Astrocyte (in vitro differentiated cells and primary cell): ENCODE data around the gene LIN7A. TPM values are rescaled to one million over a fixed set of nuclear protein-coding genes. Genes with fewer than 3 reads are reported as not detected.

ENCODE experiments used
- DNase-seq: peaks from one replicate; pipeline ENCODE4 v3.0.0-alpha.2; 2010; ENCODE audit warnings: low read depth
- FAIRE-seq: peaks from 2 replicates; lab custom pipeline; 2011; peaks lifted over from hg19 to GRCh38; lab: Jason Lieb, UNC
- H2AFZ ChIP-seq: 2 replicates; pipeline ENCODE4 v1.6.0; 2012; ENCODE audit warnings: low read depth, low read length, inconsistent platforms
- H3K27ac ChIP-seq: 2 replicates; pipeline ENCODE4 v1.5.1; 2011; ENCODE audit warnings: low read depth, low read length, inconsistent platforms
- H3K27me3 ChIP-seq: 2 replicates; pipeline ENCODE4 v1.6.0; 2011; ENCODE audit warnings: low read length, inconsistent platforms; ENCODE audit not compliant: insufficient read depth
- H3K36me3 ChIP-seq: 2 replicates; pipeline ENCODE4 v1.5.1; 2011; ENCODE audit warnings: low read length, inconsistent platforms; ENCODE audit not compliant: insufficient read depth
- H3K4me1 ChIP-seq: 2 replicates; pipeline ENCODE4 v1.5.1; 2011; ENCODE audit warnings: low read length, inconsistent platforms; ENCODE audit not compliant: insufficient read depth
- H3K4me2 ChIP-seq: 2 replicates; pipeline ENCODE4 v1.6.0; 2012; ENCODE audit warnings: low read length, inconsistent platforms
- H3K4me3 ChIP-seq: 2 replicates; pipeline ENCODE4 v1.5.1; 2011; ENCODE audit warnings: low read depth, mild to moderate bottlenecking, low read length, inconsistent platforms; ENCODE audit not compliant: insufficient read depth
- H3K79me2 ChIP-seq: 2 replicates; pipeline ENCODE4 v1.6.0; 2012; ENCODE audit warnings: mild to moderate bottlenecking, low read length, inconsistent platforms; ENCODE audit not compliant: insufficient read depth
- H3K9ac ChIP-seq: 2 replicates; pipeline ENCODE4 v1.6.0; 2012; ENCODE audit warnings: mild to moderate bottlenecking, low read length, inconsistent platforms
- H3K9me3 ChIP-seq: 2 replicates; pipeline ENCODE4 v1.5.1; 2012; ENCODE audit warnings: low read depth, mild to moderate bottlenecking, low read length, inconsistent platforms; ENCODE audit not compliant: insufficient read depth
- H4K20me1 ChIP-seq: 2 replicates; pipeline ENCODE4 v1.6.0; 2012; ENCODE audit warnings: low read length, inconsistent platforms; ENCODE audit not compliant: insufficient read depth
- H3K27ac Mint-ChIP-seq: one replicate; pipeline ENCODE4 v1.8.0; 2021; ENCODE audit warnings: mild to moderate bottlenecking, mixed read lengths; ENCODE audit not compliant: unreplicated experiment
- H3K27me3 Mint-ChIP-seq: one replicate; pipeline ENCODE4 v1.8.0; 2021; ENCODE audit warnings: low read depth, mixed read lengths; ENCODE audit not compliant: unreplicated experiment
- H3K36me3 Mint-ChIP-seq: one replicate; pipeline ENCODE4 v1.8.0; 2021; ENCODE audit warnings: low read depth, mixed read lengths; ENCODE audit not compliant: unreplicated experiment
- H3K4me1 Mint-ChIP-seq: one replicate; pipeline ENCODE4 v1.8.0; 2021; ENCODE audit warnings: low read depth, mixed read lengths; ENCODE audit not compliant: unreplicated experiment
- H3K4me3 Mint-ChIP-seq: one replicate; pipeline ENCODE4 v1.8.0; 2021; ENCODE audit warnings: mild to moderate bottlenecking, moderate library complexity, mixed read lengths; ENCODE audit not compliant: unreplicated experiment
- H3K9me3 Mint-ChIP-seq: one replicate; pipeline ENCODE4 v1.8.0; 2021; ENCODE audit warnings: mild to moderate bottlenecking, mixed read lengths; ENCODE audit not compliant: unreplicated experiment
- EZH2 ChIP-seq: IDR thresholded peaks from 2 replicates; pipeline ENCODE4 v1.6.1; 2012; ENCODE audit warnings: mild to moderate bottlenecking, low read length, inconsistent platforms; ENCODE audit not compliant: insufficient read depth
- total RNA-seq: library from RNA; stranded (reverse); gene quantifications from 2 replicates; pipeline ENCODE4 v1.2.1, GENCODE V29; 2021
- TF ChIP-seq, protein P1 (sequence below): IDR thresholded peaks from 2 replicates; pipeline ENCODE4 v1.5.1; 2011; ENCODE audit warnings: low read depth, mild to moderate bottlenecking, inconsistent platforms, low read length, moderate library complexity; ENCODE audit not compliant: insufficient read depth

LIN7A gene
- total RNA-seq, 1 donor from 2014 or later: 1.6 TPM

GRCh38 chr12:80909370-80909769 is 28.4 kb downstream of the LIN7A start:
- H3K4me3 Mint-ChIP-seq: no peak overlapping the region
- no peaks in the 10 kb centered on the region for H3K9me3 ChIP-seq
- H2AFZ ChIP-seq: no peak overlapping the region
- H3K27me3 Mint-ChIP-seq: no peaks in the 10 kb centered on the region
- H3K4me2 ChIP-seq: no peak overlapping the region
- no peaks in the 10 kb centered on the region for H3K36me3 ChIP-seq
- FAIRE-seq (no peak), DNase-seq (no peak)
- no peaks in the 10 kb centered on the region for H4K20me1 ChIP-seq
- H3K4me1 Mint-ChIP-seq: no peaks in the 10 kb centered on the region
- H3K27ac Mint-ChIP-seq: no peak overlapping the region
- no peak overlapping the region for H3K9ac ChIP-seq
- no peaks in the 10 kb centered on the region for H3K79me2 ChIP-seq
- TF ChIP-seq EZH2: no peak
- TF ChIP-seq, protein P1, sequence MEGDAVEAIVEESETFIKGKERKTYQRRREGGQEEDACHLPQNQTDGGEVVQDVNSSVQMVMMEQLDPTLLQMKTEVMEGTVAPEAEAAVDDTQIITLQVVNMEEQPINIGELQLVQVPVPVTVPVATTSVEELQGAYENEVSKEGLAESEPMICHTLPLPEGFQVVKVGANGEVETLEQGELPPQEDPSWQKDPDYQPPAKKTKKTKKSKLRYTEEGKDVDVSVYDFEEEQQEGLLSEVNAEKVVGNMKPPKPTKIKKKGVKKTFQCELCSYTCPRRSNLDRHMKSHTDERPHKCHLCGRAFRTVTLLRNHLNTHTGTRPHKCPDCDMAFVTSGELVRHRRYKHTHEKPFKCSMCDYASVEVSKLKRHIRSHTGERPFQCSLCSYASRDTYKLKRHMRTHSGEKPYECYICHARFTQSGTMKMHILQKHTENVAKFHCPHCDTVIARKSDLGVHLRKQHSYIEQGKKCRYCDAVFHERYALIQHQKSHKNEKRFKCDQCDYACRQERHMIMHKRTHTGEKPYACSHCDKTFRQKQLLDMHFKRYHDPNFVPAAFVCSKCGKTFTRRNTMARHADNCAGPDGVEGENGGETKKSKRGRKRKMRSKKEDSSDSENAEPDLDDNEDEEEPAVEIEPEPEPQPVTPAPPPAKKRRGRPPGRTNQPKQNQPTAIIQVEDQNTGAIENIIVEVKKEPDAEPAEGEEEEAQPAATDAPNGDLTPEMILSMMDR: no peak
- no peaks in the 10 kb centered on the region for H3K4me1 ChIP-seq
- H3K4me3 ChIP-seq: no peak overlapping the region
- H3K27ac ChIP-seq: no peak overlapping the region
- H3K27me3 ChIP-seq: no peaks in the 10 kb centered on the region
- no peaks in the 10 kb centered on the region for H3K36me3 Mint-ChIP-seq
- no peaks in the 10 kb centered on the region for H3K9me3 Mint-ChIP-seq

DNA sequence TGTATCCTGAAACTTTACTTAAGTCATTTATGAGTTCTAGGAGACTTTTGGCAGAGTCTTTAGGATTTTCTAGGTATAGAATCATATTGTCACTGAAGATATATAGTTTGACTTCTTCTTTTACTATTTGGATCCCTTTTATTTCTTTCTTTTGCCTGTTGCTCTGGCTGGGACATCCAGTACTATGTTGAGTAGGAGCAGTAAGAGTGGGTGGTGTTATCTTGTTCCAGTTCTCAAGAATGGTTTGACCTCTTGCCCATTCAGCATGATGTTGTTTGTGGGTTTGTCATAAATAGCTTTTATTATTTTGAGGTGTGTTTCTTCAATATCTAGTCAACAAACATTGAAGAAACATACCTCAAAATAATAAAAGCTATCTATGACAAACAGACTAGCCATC is 35.0 kb downstream of the LIN7A start:
- H4K20me1 ChIP-seq: no peaks in the 10 kb centered on the region
- H3K79me2 ChIP-seq: no peaks in the 10 kb centered on the region
- Mint-ChIP-seq H3K9me3 (no peaks in the 10 kb centered on the region), H3K4me3 (no peak overlapping the region), H3K36me3 (no peaks in the 10 kb centered on the region), H3K27me3 (no peaks in the 10 kb centered on the region), H3K4me1 (no peaks in the 10 kb centered on the region), H3K27ac (no peak overlapping the region)
- no peaks in the 10 kb centered on the region for H3K36me3 ChIP-seq
- H3K27me3 ChIP-seq: no peaks in the 10 kb centered on the region
- TF ChIP-seq, protein P1: no peak
- TF ChIP-seq EZH2: no peak
- H2AFZ ChIP-seq: no peak overlapping the region
- H3K4me3 ChIP-seq: no peak overlapping the region
- no peak overlapping the region for H3K9ac ChIP-seq
- no peaks in the 10 kb centered on the region for H3K4me1 ChIP-seq
- H3K27ac ChIP-seq: no peak overlapping the region
- no peak overlapping the region for H3K4me2 ChIP-seq
- FAIRE-seq (no peak), DNase-seq (no peak)
- H3K9me3 ChIP-seq: no peaks in the 10 kb centered on the region

DNA sequence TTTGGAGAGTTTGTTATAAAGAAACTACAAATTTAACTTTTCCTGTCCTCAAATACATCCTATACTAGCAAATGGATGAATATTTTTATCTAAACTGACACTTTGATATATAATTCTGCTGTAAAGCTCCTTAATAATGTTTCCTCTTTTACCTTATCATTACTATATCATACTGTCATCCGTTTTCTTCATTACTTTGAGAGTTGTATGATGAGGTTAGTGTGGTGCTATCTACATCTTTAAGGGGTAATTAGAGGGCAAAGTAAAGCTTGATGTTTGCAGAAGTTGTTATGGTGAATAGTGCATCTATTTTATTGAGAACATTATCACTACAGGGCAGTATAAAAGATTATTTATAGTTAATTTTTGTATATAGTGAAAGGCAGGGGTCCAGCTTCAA is 36.1 kb downstream of the LIN7A start:
- no peak for DNase-seq
- no peak overlapping the region for H3K9ac ChIP-seq
- no peaks in the 10 kb centered on the region for H3K9me3 Mint-ChIP-seq
- H3K4me2 ChIP-seq: no peak overlapping the region
- no peaks in the 10 kb centered on the region for H3K4me1 ChIP-seq
- H3K4me3 ChIP-seq: no peak overlapping the region
- no peaks in the 10 kb centered on the region for H3K27me3 ChIP-seq
- no peak overlapping the region for H3K4me3 Mint-ChIP-seq
- no peak overlapping the region for H3K27ac Mint-ChIP-seq
- no peaks in the 10 kb centered on the region for H4K20me1 ChIP-seq
- H3K27me3 Mint-ChIP-seq: no peaks in the 10 kb centered on the region
- no peaks in the 10 kb centered on the region for H3K4me1 Mint-ChIP-seq
- no peaks in the 10 kb centered on the region for H3K36me3 ChIP-seq
- H3K27ac ChIP-seq: no peak overlapping the region
- TF ChIP-seq, protein P1: no peak
- no peak for TF ChIP-seq EZH2
- no peaks in the 10 kb centered on the region for H3K36me3 Mint-ChIP-seq
- no peaks in the 10 kb centered on the region for H3K9me3 ChIP-seq
- H2AFZ ChIP-seq: no peak overlapping the region
- FAIRE-seq: no peak
- H3K79me2 ChIP-seq: no peaks in the 10 kb centered on the region
